ENCODE results near the gene MTF2.

Gene MTF2

GRCh38 chr1:93083979-93084378, 4.9 kb downstream of the MTF2 start:
- no peak for DNase-seq (ENCODE audit: low spot score)

- DNase-seq (ENCODE audit: low spot score): no peak
These were observed 8.4 kb downstream of the MTF2 start for GRCh38 chr1:93087532-93087931.

GRCh38 chr1:93093332-93094006, 14.4 kb downstream of the MTF2 start:
- no peak for DNase-seq (ENCODE audit: low spot score)

GRCh38 chr1:93095804-93096585, 16.9 kb downstream of the MTF2 start:
- no peak for DNase-seq (ENCODE audit: low spot score)

GRCh38 chr1:93102142-93102541, 23.1 kb downstream of the MTF2 start:
- no peak for DNase-seq (ENCODE audit: low spot score)

GRCh38 chr1:93106226-93106625, 27.1 kb downstream of the MTF2 start:
- DNase-seq (ENCODE audit: low spot score): no peak

GRCh38 chr1:93107395-93107794, 28.3 kb downstream of the MTF2 start:
- no peak for DNase-seq (ENCODE audit: low spot score)

- DNase-seq (ENCODE audit: low spot score): no peak
These were observed 29.3 kb downstream of the MTF2 start for GRCh38 chr1:93108335-93108734.

- no peak for DNase-seq (ENCODE audit: low spot score)
These were observed 30.5 kb downstream of the MTF2 start for GRCh38 chr1:93109578-93109977.

- no peak for DNase-seq (ENCODE audit: low spot score)
These were observed 32.0 kb downstream of the MTF2 start for GRCh38 chr1:93111065-93111464.

GRCh38 chr1:93111561-93111960, 32.5 kb downstream of the MTF2 start:
- DNase-seq (ENCODE audit: low spot score): no peak

- DNase-seq (ENCODE audit: low spot score): no peak
These were observed 34.0 kb downstream of the MTF2 start for GRCh38 chr1:93113127-93113526.

- no peak for DNase-seq (ENCODE audit: low spot score)
These were observed 35.3 kb downstream of the MTF2 start for GRCh38 chr1:93114391-93114790.

- no peak for DNase-seq (ENCODE audit: low spot score)
These were observed 41.5 kb downstream of the MTF2 start for GRCh38 chr1:93120614-93121013.

GRCh38 chr1:93123201-93123783, 44.2 kb downstream of the MTF2 start:
- DNase-seq (ENCODE audit: low spot score): no peak

- DNase-seq (ENCODE audit: low spot score): no peak
These were observed 45.7 kb downstream of the MTF2 start for GRCh38 chr1:93124556-93125355.

- DNase-seq (ENCODE audit: low spot score): no peak
These were observed 50.5 kb downstream of the MTF2 start for GRCh38 chr1:93129507-93130099.

GRCh38 chr1:93132638-93133037, 53.6 kb downstream of the MTF2 start:
- DNase-seq (ENCODE audit: low spot score): no peak

- DNase-seq (ENCODE audit: low spot score): no peak
These were observed 57.4 kb downstream of the MTF2 start for GRCh38 chr1:93136445-93136844.

- DNase-seq (ENCODE audit: low spot score): no peak
These were observed 58.7 kb downstream of the MTF2 start for GRCh38 chr1:93137604-93138292.

- no peak for DNase-seq (ENCODE audit: low spot score)
These were observed 61.0 kb downstream of the MTF2 start for GRCh38 chr1:93140106-93140505.

Data from hematopoietic multipotent progenitor cell treated with erythropoietin and hydrocortisone succinate and interleukin-3 and kit ligand, for 17 days (in vitro differentiated cells).